A549 (cell line): ENCODE measurements around the gene MKRN1. TPM values are rescaled to one million over a fixed set of nuclear protein-coding genes. Genes with fewer than 3 reads are reported as not detected.

Experiments
- ATAC-seq, 2 experiments: fragments of 200-7000 bp in 1 of 2; fragments of >200 bp in 1 of 2; cut with Nextera tagmentation in 1 of 2; cut with Tn5 transposase in 1 of 2; 3 replicates each; pipeline versions ENCODE4 v1.8.0 to v1.9.1; 2018 to 2020; ENCODE audit warnings: mild to moderate bottlenecking in 1 of 2, moderate library complexity in 1 of 2
- CTCF ChIA-PET: fragments of 300-600 bp; sonication (Branson Sonifier 250); formaldehyde crosslinking; extraction: SDS; loops from one replicate; lab custom pipeline; 2021; ENCODE audit warnings: antibody characterized with exemption, inconsistent platforms; lab: Yijun Ruan, JAX
- POLR2A ChIA-PET: fragments of 350-600 bp; formaldehyde crosslinking; extraction: SDS; loops from one replicate; lab custom pipeline; 2021; ENCODE audit warnings: antibody characterized with exemption, inconsistent platforms; lab: Yijun Ruan, JAX
- DNase-seq, 2 experiments: peaks; one replicate each; pipeline versions ENCODE4 v3.0.0 to v3.0.0-alpha.2; 2011 to 2016; ENCODE audit warnings: low read depth in 1 of 2, low spot score in 1 of 2
- FAIRE-seq: peaks from 2 replicates; lab custom pipeline; 2011; peaks lifted over from hg19 to GRCh38; lab: Jason Lieb, UNC
- H3K27ac ChIP-seq, 2 experiments: fragments of >200 bp; sonication (Bioruptor Twin); formaldehyde crosslinking; 3 replicates each; pipeline ENCODE4 v1.5.1; 2016 to 2017
- H3K4me1 ChIP-seq: fragments of >200 bp; sonication (Bioruptor Twin); formaldehyde crosslinking; 3 replicates; pipeline ENCODE4 v1.6.1; 2016
- H3K4me2 ChIP-seq: fragments of >200 bp; sonication (Bioruptor Twin); formaldehyde crosslinking; 3 replicates; pipeline ENCODE4 v1.6.1; 2016
- H3K4me3 ChIP-seq: fragments of >200 bp; sonication (Bioruptor Twin); formaldehyde crosslinking; 3 replicates; pipeline ENCODE4 v1.5.1; 2016
- H3K9me3 ChIP-seq: fragments of >200 bp; sonication (Bioruptor Twin); formaldehyde crosslinking; 3 replicates; pipeline ENCODE4 v1.6.1; 2016
- CEBPB ChIP-seq, 2 experiments: fragments of >200 bp in 1 of 2; sonication (Bioruptor Twin) in 1 of 2; formaldehyde crosslinking in 1 of 2; IDR thresholded peaks; 2 replicates each; pipeline ENCODE4 v1.6.1; 2012 to 2016
- CTCF ChIP-seq: fragments of >200 bp; sonication (Bioruptor Twin); formaldehyde crosslinking; IDR thresholded peaks from 3 replicates; pipeline ENCODE4 v1.5.1; 2016
- E2F6 ChIP-seq: IDR thresholded peaks from 2 replicates; pipeline ENCODE4 v1.6.1; 2012; ENCODE audit warnings: low read depth, borderline replicate concordance
- EHMT2 ChIP-seq: fragments of 200-600 bp; sonication (generic); IDR thresholded peaks from 2 replicates; pipeline ENCODE4 v1.6.1; 2016; ENCODE audit warnings: antibody characterized with exemption, low read depth, mild to moderate bottlenecking, moderate library complexity
- FOSL2 ChIP-seq, 2 experiments: fragments of 450-650 bp in 1 of 2; fragments of >200 bp in 1 of 2; sonication (Bioruptor Twin) in 1 of 2; formaldehyde crosslinking; IDR thresholded peaks; 2 replicates each; pipeline versions ENCODE4 v1.5.0 to v1.6.1; 2016 to 2020; ENCODE audit warnings: mild to moderate bottlenecking in 1 of 2, moderate library complexity in 1 of 2
- HOXB5 ChIP-seq: fragments of 250-450 bp; sonication (Bioruptor Pico); IDR thresholded peaks from 2 replicates; pipeline ENCODE4 v1.5.0; 2020; ENCODE audit warnings: mild to moderate bottlenecking, moderate library complexity
- KDM1A ChIP-seq: fragments of 200-600 bp; sonication (generic); IDR thresholded peaks from 2 replicates; pipeline ENCODE4 v1.6.1; 2016; ENCODE audit warnings: low read depth, mild to moderate bottlenecking
- KDM5A ChIP-seq: fragments of 200-600 bp; sonication (generic); IDR thresholded peaks from 2 replicates; pipeline ENCODE4 v1.6.1; 2016; ENCODE audit warnings: antibody characterized with exemption, mild to moderate bottlenecking
- MAFK ChIP-seq: fragments of 450-650 bp; IDR thresholded peaks from 2 replicates; pipeline ENCODE4 v1.6.1; 2014; ENCODE audit not compliant: partially characterized antibody
- NPAS2 ChIP-seq: fragments of 250-450 bp; sonication (Bioruptor Pico); IDR thresholded peaks from 2 replicates; pipeline ENCODE4 v1.8.0; 2022; ENCODE audit warnings: mild to moderate bottlenecking, moderate library complexity, borderline replicate concordance
- RAD21 ChIP-seq, 2 experiments: fragments of >200 bp in 1 of 2; sonication (Bioruptor Twin) in 1 of 2; formaldehyde crosslinking in 1 of 2; IDR thresholded peaks in 1 of 2; conservative IDR thresholded peaks in 1 of 2; 2 replicates in 1 of 2; 3 replicates in 1 of 2; pipeline ENCODE4 v1.6.1; 2012 to 2018; ENCODE audit warnings: inconsistent platforms in 1 of 2
- RARB ChIP-seq: fragments of 250-450 bp; sonication (Bioruptor Pico); IDR thresholded peaks from 2 replicates; pipeline ENCODE4 v1.8.0; 2021; ENCODE audit warnings: mild to moderate bottlenecking, moderate library complexity
- RNF2 ChIP-seq: fragments of 200-600 bp; sonication (generic); IDR thresholded peaks from 2 replicates; pipeline ENCODE4 v1.6.1; 2016; ENCODE audit warnings: low read depth, mild to moderate bottlenecking, antibody characterized with exemption, moderate library complexity, borderline replicate concordance
- SMC3 ChIP-seq: fragments of >200 bp; sonication (Bioruptor Twin); formaldehyde crosslinking; IDR thresholded peaks from 3 replicates; pipeline ENCODE4 v1.6.1; 2018; ENCODE audit warnings: inconsistent platforms
- SREBF2 ChIP-seq: fragments of 450-650 bp; IDR thresholded peaks from 2 replicates; pipeline ENCODE4 v1.6.1; 2014; ENCODE audit warnings: mild to moderate bottlenecking, moderate library complexity
- ZNF302 ChIP-seq: fragments of 250-450 bp; sonication (Bioruptor Pico); IDR thresholded peaks from 2 replicates; pipeline ENCODE4 v1.9.0; 2021; ENCODE audit warnings: inconsistent platforms, mild to moderate bottlenecking, moderate library complexity
- WGBS: methylation state at CpG from one replicate; pipeline ENCODE4 v1.1.6; 2017; ENCODE audit errors: missing lambda C conversion rate; 5-methylcytosine and 5-hydroxymethylcytosine counted together
- polyA plus RNA-seq, 4 experiments: library from polyadenylated mRNA; depleted of rRNA in 3 of 4; stranded (reverse); fragments of >200 nt; fragmentation: RNase III in 1 of 4; extraction: RNeasy Plus Mini Kit Qiagen cat#74134 plus additional on column Dnase treatment in 1 of 4; gene quantifications; 2 replicates in 3 of 4; 3 replicates in 1 of 4; pipeline ENCODE4 v1.2.3, GENCODE V29; 2011 to 2017
- TF ChIP-seq, protein P1 (sequence below): fragments of >200 bp; sonication (Bioruptor Twin); formaldehyde crosslinking; IDR thresholded peaks from 3 replicates; pipeline ENCODE4 v1.6.1; 2016

Gene MKRN1
- polyA plus RNA-seq, 2 of the 4 experiments (the other 2 are of a cell fraction) = 53.2 to 68.8 TPM

DNA sequence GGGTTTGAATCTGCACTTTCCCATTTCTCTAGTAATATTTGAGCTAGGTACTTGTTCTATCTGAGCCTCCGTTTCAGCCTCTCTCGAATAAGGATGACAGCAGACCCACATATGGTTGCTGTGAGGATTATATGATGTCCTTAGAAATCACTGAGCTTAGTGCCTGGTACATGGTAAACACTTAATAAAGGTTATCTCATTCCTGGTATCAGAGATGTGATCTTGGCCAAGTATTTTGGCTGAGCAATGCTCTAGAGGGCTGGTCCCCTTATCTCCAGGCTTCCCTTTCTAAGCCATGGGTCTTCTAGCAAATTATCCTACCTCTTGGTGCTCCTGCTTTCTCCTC lies 407 bp upstream of the MKRN1 start:
- peak; percentile 32 to 35; a peak in 5 of 6 replicates for ATAC-seq
- Histone ChIP-seq H3K27ac (peak overlapping the region; percentile 89 to 95), H3K4me3 (peak overlapping the region; percentile 82), H3K4me2 (peak overlapping the region; percentile 79), H3K4me1 (peaks cover 13% of the 10 kb centered on the region; the same call in 2 of the 3 replicates), H3K9me3 (no peaks in the 10 kb centered on the region)
- TF ChIP-seq HOXB5 (CRISPR knock-in tag) = no peak
- no peak for TF ChIP-seq EHMT2
- no peak for TF ChIP-seq RARB (CRISPR knock-in tag)
- no peak for FAIRE-seq
- DNase-seq = no peak
- POLR2A ChIA-PET = interaction anchor here (0.6 to 0.7 kb wide), 3 partner anchors 33 to 1190 kb away, joined by 3 read pairs; no protein-coding TSS in a partner anchor
- WGBS = 17% methylated on average over 2 of the region's 2 CpGs
- CTCF ChIA-PET = interaction anchor here (0.9 to 7.3 kb wide), 3 partner anchors 10 to 174 kb away, joined by 3 to 44 read pairs (median 29); no protein-coding TSS in a partner anchor

DNA sequence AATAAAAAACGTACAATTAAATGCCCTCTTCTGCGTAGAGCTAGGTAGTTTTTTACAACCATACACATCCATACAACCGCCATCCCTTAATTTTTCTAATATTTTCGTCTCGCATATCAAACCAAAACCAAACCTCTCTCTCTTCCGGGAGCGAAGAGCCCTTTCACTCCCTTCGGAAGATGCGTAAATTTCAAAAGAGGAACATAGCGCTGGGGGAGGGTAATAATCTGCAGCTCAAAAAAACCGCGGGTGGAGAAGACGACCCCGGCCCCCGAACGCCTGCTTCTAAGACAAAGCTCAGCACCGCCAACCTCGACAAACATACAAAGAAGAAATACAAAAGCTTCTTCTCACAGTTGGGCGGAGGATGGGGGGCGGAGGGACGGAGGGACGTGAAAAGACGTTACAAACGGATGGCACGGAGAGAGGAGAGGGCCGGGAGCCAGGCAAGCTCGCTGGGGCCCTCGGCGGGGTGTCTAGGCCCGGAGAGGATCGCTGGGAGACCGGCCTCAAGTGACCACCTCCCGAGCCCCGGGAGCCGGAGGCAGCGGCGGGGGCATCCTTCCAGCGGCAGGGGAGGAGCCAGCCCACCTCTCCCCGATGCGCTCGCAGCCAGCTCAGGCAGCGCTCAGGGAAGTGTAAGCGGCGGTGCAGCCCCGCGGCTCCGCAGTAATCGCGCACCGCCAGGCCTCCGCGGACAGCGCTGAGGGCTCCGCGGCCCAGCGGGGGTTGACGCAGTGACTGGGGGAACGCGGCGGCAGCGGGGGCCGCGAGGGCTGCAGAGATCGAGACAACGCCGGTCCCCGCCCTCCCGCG lies 851 bp downstream of the MKRN1 start:
- ChIA-PET POLR2A (interaction anchor here (0.5 to 1.0 kb wide), 3 partner anchors 18 to 175 kb away, joined by 3 to 4 read pairs (median 3); no protein-coding TSS in a partner anchor), CTCF (interaction anchor here (1.0 to 7.3 kb wide), 5 partner anchors 15 to 175 kb away, joined by 3 to 44 read pairs (median 29); no protein-coding TSS in a partner anchor)
- Histone ChIP-seq H3K4me2 (peak overlapping the region; percentile 90), H3K9me3 (no peaks in the 10 kb centered on the region), H3K4me1 (peaks cover 13% of the 10 kb centered on the region; the same call in 2 of the 3 replicates), H3K4me3 (peak overlapping the region; percentile 82), H3K27ac (peak overlapping the region; percentile 89 to 95)
- DNase-seq = peak; percentile 13 to 39
- no peak for TF ChIP-seq SMC3
- peak; percentile 59 to 68 for ATAC-seq
- FAIRE-seq = no peak
- WGBS = under 1% methylated on average over 41 of the region's 69 CpGs

GRCh38 chr7:140476698-140477261 lies 2.5 kb downstream of the MKRN1 start:
- no peak overlapping the region for H3K27ac ChIP-seq
- no peak for FAIRE-seq
- 91% methylated on average over 11 of the region's 11 CpGs for WGBS
- H3K4me2 ChIP-seq = peak overlapping the region; percentile 90
- peaks cover 13% of the 10 kb centered on the region; the same call in 2 of the 3 replicates for H3K4me1 ChIP-seq
- H3K9me3 ChIP-seq = no peaks in the 10 kb centered on the region
- DNase-seq = no peak
- ChIA-PET CTCF (interaction anchor here (0.5 to 7.3 kb wide), 19 partner anchors 9 to 1091 kb away, joined by 3 to 44 read pairs (median 4); no protein-coding TSS in a partner anchor), POLR2A (no interaction called here)
- TF ChIP-seq, protein P1, sequence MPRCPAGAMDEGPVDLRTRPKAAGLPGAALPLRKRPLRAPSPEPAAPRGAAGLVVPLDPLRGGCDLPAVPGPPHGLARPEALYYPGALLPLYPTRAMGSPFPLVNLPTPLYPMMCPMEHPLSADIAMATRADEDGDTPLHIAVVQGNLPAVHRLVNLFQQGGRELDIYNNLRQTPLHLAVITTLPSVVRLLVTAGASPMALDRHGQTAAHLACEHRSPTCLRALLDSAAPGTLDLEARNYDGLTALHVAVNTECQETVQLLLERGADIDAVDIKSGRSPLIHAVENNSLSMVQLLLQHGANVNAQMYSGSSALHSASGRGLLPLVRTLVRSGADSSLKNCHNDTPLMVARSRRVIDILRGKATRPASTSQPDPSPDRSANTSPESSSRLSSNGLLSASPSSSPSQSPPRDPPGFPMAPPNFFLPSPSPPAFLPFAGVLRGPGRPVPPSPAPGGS = no peak
- TF ChIP-seq RNF2 (no peak), ZNF302 (CRISPR knock-in tag) (no peak), KDM1A (no peak), MAFK (no peak), SREBF2 (no peak), KDM5A (no peak), CEBPB (IDR thresholded peaks at IDR 0.05) (no peak), NPAS2 (CRISPR knock-in tag) (no peak), FOSL2 (IDR thresholded peaks at IDR 0.05) (no peak), FOSL2 (CRISPR knock-in tag; IDR thresholded peaks at IDR 0.05) (no peak)
- H3K4me3 ChIP-seq = no peak overlapping the region
- ATAC-seq = no peak

DNA sequence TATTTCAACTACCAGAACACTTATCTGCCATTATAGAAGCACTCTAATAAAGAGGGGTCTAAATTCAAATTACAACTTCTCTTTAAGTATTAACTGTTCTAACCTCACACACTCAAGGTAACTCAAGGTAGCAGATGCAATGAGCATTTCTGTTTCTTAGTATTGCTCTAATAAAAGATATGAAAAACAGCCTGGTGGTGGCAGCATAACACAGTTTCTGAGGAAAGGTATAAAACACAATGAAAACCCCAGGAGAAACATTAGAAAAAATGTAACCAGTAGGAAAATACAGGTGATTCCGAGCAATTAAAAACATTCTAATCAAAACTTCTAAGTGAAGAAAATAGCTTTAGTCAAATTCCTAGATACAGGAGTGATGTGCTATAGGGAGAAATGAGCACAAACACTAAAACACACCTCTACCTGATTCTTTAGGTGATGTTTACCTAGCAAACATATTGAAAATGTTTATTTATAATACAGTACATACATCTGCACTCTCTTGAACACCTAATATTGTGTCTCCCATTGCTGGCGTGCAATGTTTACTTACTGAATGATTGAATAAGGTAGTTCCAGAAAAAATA lies 3.5 kb downstream of the MKRN1 start:
- no peaks in the 10 kb centered on the region for H3K9me3 ChIP-seq
- DNase-seq (peak; percentile 52 to 73), FAIRE-seq (no peak), ATAC-seq (no peak)
- ChIA-PET POLR2A (no interaction called here), CTCF (interaction anchor here (0.6 to 7.3 kb wide), 29 partner anchors 10 to 452 kb away, joined by 3 to 44 read pairs (median 3); no protein-coding TSS in a partner anchor)
- H3K4me1 ChIP-seq = peaks cover 13% of the 10 kb centered on the region; the same call in 2 of the 3 replicates
- peak; percentile 66 to 72 for TF ChIP-seq RAD21 (conservative IDR thresholded peaks at IDR 0.05 in 1 of 2, IDR thresholded peaks at IDR 0.05 in 1 of 2)
- TF ChIP-seq CTCF = peak; percentile 78
- TF ChIP-seq E2F6 = no peak
- peak; percentile 57 for TF ChIP-seq SMC3
- H3K27ac ChIP-seq = no peak overlapping the region
- 7% methylated on average over 2 of the region's 2 CpGs for WGBS
- H3K4me3 ChIP-seq = no peak overlapping the region
- H3K4me2 ChIP-seq = no peak overlapping the region
